Measurements from ENCODE around the gene BRI3. TPM values are rescaled to one million over a fixed set of nuclear protein-coding genes. Genes with fewer than 3 reads are reported as not detected.
"Not testable (repeated sequence)": the region's sequence is repeated elsewhere in the genome, so short reads cannot be mapped to it uniquely, and the experiment has no call there.

The BRI3 gene
- total RNA-seq, 4 donors from 2014 or later: 39.0 to 51.4 (median 45.5) TPM

- TF ChIP-seq POLR2A (IDR thresholded peaks at IDR 0.05) (no peak), POLR2AphosphoS5 (IDR thresholded peaks at IDR 0.05) (no peak), EP300 (IDR thresholded peaks at IDR 0.05) (no peak)
- TF ChIP-seq, protein P1, sequence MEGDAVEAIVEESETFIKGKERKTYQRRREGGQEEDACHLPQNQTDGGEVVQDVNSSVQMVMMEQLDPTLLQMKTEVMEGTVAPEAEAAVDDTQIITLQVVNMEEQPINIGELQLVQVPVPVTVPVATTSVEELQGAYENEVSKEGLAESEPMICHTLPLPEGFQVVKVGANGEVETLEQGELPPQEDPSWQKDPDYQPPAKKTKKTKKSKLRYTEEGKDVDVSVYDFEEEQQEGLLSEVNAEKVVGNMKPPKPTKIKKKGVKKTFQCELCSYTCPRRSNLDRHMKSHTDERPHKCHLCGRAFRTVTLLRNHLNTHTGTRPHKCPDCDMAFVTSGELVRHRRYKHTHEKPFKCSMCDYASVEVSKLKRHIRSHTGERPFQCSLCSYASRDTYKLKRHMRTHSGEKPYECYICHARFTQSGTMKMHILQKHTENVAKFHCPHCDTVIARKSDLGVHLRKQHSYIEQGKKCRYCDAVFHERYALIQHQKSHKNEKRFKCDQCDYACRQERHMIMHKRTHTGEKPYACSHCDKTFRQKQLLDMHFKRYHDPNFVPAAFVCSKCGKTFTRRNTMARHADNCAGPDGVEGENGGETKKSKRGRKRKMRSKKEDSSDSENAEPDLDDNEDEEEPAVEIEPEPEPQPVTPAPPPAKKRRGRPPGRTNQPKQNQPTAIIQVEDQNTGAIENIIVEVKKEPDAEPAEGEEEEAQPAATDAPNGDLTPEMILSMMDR (IDR thresholded peaks at IDR 0.05): no peak
- Histone ChIP-seq H3K27me3 (no peaks in the 10 kb centered on the region), H3K4me1 (no peaks in the 10 kb centered on the region), H3K36me3 (peaks cover 0 to 4% of the 10 kb centered on the region in 2 donors), H3K27ac (no peak overlapping the region), H3K9me3 (no peaks in the 10 kb centered on the region), H3K4me3 (no peak overlapping the region)
- 81 to 82% methylated on average over 5 to 11 of the region's 11 CpGs for WGBS, 2 donors (ENCODE audit: low coverage in 1 of 2)
- no peak for ATAC-seq
Measured at GRCh38 chr7:98314469-98314868, 33.0 kb downstream of the BRI3 start.

- Histone ChIP-seq H3K9me3 (no peaks in the 10 kb centered on the region), H3K4me3 (no peak overlapping the region), H3K36me3 (no peaks in the 10 kb centered on the region), H3K27ac (no peak overlapping the region), H3K4me1 (no peaks in the 10 kb centered on the region), H3K27me3 (no peaks in the 10 kb centered on the region)
- TF ChIP-seq POLR2A (IDR thresholded peaks at IDR 0.05): no peak
- TF ChIP-seq, protein P1 (IDR thresholded peaks at IDR 0.05): no peak
- TF ChIP-seq EP300 (IDR thresholded peaks at IDR 0.05): no peak
- no peak for TF ChIP-seq POLR2AphosphoS5 (IDR thresholded peaks at IDR 0.05)
- ATAC-seq: no peak
- WGBS, 2 donors (ENCODE audit: low coverage in 1 of 2): 65 to 72% methylated on average over 4 to 13 of the region's 13 CpGs
Measured at GRCh38 chr7:98315318-98315993, 34.0 kb downstream of the BRI3 start.

DNA sequence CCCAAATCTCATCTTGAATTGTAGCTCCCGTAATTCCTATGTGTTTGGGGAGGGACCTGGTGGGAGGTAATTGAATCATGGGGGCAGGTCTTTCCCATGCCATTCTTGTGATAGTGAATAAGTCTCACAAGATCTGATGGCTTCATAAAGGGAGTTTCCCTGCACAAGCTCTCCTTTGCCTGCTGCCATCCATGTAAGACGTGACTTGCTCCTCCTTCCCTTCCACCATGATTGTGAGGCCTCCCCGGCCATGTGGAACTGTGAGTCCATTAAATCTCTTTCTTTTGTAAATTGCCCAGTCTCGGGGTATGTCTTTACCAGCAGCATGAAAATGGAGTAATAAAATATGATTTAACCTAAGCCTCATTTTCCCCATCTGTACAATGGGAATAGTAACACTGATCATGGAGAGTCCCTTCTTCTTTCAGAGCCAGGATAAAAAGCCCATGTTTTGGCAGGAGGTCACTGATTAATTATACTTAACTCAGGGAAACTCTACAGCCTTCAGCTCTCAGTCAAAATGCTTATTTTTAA, 34.6 kb downstream of the BRI3 start:
- H3K27me3 ChIP-seq, ATAC-seq, H3K27ac ChIP-seq, H3K4me3 ChIP-seq, H3K36me3 ChIP-seq, H3K4me1 ChIP-seq, H3K9me3 ChIP-seq: not testable (repeated sequence)
- WGBS, 2 donors (ENCODE audit: low coverage in 1 of 2): 92 to 100% methylated on average over 2 to 3 of the region's 4 CpGs

- Histone ChIP-seq H3K27me3 (peaks cover 17% of the 10 kb centered on the region), H3K9me3 (no peaks in the 10 kb centered on the region), H3K27ac (no peak overlapping the region), H3K4me3 (no peak overlapping the region), H3K4me1 (no peaks in the 10 kb centered on the region), H3K36me3 (no peaks in the 10 kb centered on the region)
- 88 to 95% methylated on average over 12 of the region's 14 CpGs for WGBS, 2 donors (ENCODE audit: low coverage in 1 of 2)
- ATAC-seq: no peak
- TF ChIP-seq POLR2AphosphoS5 (IDR thresholded peaks at IDR 0.05) (no peak), POLR2A (IDR thresholded peaks at IDR 0.05) (no peak), EP300 (IDR thresholded peaks at IDR 0.05) (no peak)
- TF ChIP-seq, protein P1 (IDR thresholded peaks at IDR 0.05): no peak
Measured at GRCh38 chr7:98317366-98318040, 36.0 kb downstream of the BRI3 start.

- Histone ChIP-seq H3K4me3 (no peak overlapping the region), H3K27ac (no peak overlapping the region), H3K9me3 (no peaks in the 10 kb centered on the region), H3K27me3 (peaks cover 31% of the 10 kb centered on the region), H3K36me3 (no peaks in the 10 kb centered on the region), H3K4me1 (peaks cover 0 to 10% (median 0%) of the 10 kb centered on the region in 3 donors)
- WGBS, 2 donors (ENCODE audit: low coverage in 1 of 2): 83 to 91% methylated on average over 2 to 8 of the region's 9 CpGs
- ATAC-seq: no peak
- TF ChIP-seq EP300 (IDR thresholded peaks at IDR 0.05) (no peak), POLR2AphosphoS5 (IDR thresholded peaks at IDR 0.05) (no peak), POLR2A (IDR thresholded peaks at IDR 0.05) (no peak)
- TF ChIP-seq, protein P1 (IDR thresholded peaks at IDR 0.05): no peak
Measured at GRCh38 chr7:98319176-98319575, 37.7 kb downstream of the BRI3 start.
